ENCODE measurements around the gene KIAA1549. TPM values are rescaled to one million over a fixed set of nuclear protein-coding genes. Genes with fewer than 3 reads are reported as not detected.

Gene KIAA1549
- total and polyA plus RNA-seq, 5 experiments from 2014 or later: 0.39 to 0.47 TPM; not detected in 3

- Mint-ChIP-seq H3K9me3 (no peaks in the 10 kb centered on the region), H3K27me3 (peaks cover 3 to 13% (median 4%) of the 10 kb centered on the region in 5 donors), H3K4me1 (peaks cover 0 to 7% (median 1%) of the 10 kb centered on the region in 4 donors), H3K36me3 (peaks cover 0 to 2% (median 0%) of the 10 kb centered on the region in 3 donors), H3K27ac (no peak overlapping the region), H3K4me3 (no peak overlapping the region)
- ATAC-seq (no peak), DNase-seq (no peak)
- POLR2A ChIA-PET: interaction anchor here (0.6 kb wide), 1 partner anchor 36 kb away, joined by 3 read pairs; no protein-coding TSS in a partner anchor
Observed at GRCh38 chr7:138911007-138911406, 70.2 kb downstream of the KIAA1549 start.

- Mint-ChIP-seq H3K27ac (no peak overlapping the region), H3K4me3 (no peak overlapping the region), H3K9me3 (no peaks in the 10 kb centered on the region), H3K27me3 (peaks cover 1 to 11% (median 5%) of the 10 kb centered on the region in 5 donors), H3K36me3 (no peaks in the 10 kb centered on the region), H3K4me1 (peaks cover 16 to 24% (median 21%) of the 10 kb centered on the region in 4 donors)
- ATAC-seq (no peak), DNase-seq (no peak)
- POLR2A ChIA-PET: no interaction called here
Observed at GRCh38 chr7:138907850-138908249, 73.3 kb downstream of the KIAA1549 start.

- H3K4me3 Mint-ChIP-seq: no peak overlapping the region
- H3K36me3 Mint-ChIP-seq: no peaks in the 10 kb centered on the region
- no peak for DNase-seq
- ATAC-seq: no peak
- POLR2A ChIA-PET: no interaction called here
- peaks cover 21 to 29% (median 25%) of the 10 kb centered on the region in 4 donors for H3K4me1 Mint-ChIP-seq
- peak overlapping the region in 1 of 10 donors; percentile 68 for H3K27ac Mint-ChIP-seq
- H3K27me3 Mint-ChIP-seq: peaks cover 1 to 11% (median 5%) of the 10 kb centered on the region in 5 donors
- no peaks in the 10 kb centered on the region for H3K9me3 Mint-ChIP-seq
Observed at GRCh38 chr7:138907201-138907847, 73.9 kb downstream of the KIAA1549 start.

- ATAC-seq (peak; percentile 14 to 27), DNase-seq (peak in 4 of 10 donors; percentile 1 to 31 (median 14))
- Mint-ChIP-seq H3K36me3 (no peaks in the 10 kb centered on the region), H3K27me3 (peaks cover 1 to 11% (median 2%) of the 10 kb centered on the region in 5 donors), H3K4me3 (peak overlapping the region; percentile 69 to 91 (median 84)), H3K4me1 (peaks cover 37 to 49% (median 42%) of the 10 kb centered on the region in 4 donors), H3K27ac (peak overlapping the region in 9 of 10 donors; percentile 5 to 95 (median 79)), H3K9me3 (no peaks in the 10 kb centered on the region)
- POLR2A ChIA-PET: interaction anchor here (0.7 to 2.0 kb wide), 9 partner anchors 18 to 461 kb away, joined by 3 to 10 read pairs (median 4); partner anchors contain the start of gene KIAA1549
Observed at GRCh38 chr7:138903859-138904435, 77.2 kb downstream of the KIAA1549 start.

- H3K27ac Mint-ChIP-seq: peak overlapping the region; percentile 29 to 95 (median 81)
- H3K36me3 Mint-ChIP-seq: no peaks in the 10 kb centered on the region
- DNase-seq (peak; percentile 49 to 94 (median 81)), ATAC-seq (peak; percentile 98 to 99)
- peaks cover 1 to 10% (median 2%) of the 10 kb centered on the region in 5 donors for H3K27me3 Mint-ChIP-seq
- POLR2A ChIA-PET: interaction anchor here (0.7 to 2.0 kb wide), 9 partner anchors 17 to 460 kb away, joined by 3 to 10 read pairs (median 4); partner anchors contain the start of gene KIAA1549
- peak overlapping the region; percentile 69 to 91 (median 84) for H3K4me3 Mint-ChIP-seq
- no peaks in the 10 kb centered on the region for H3K9me3 Mint-ChIP-seq
- H3K4me1 Mint-ChIP-seq: peaks cover 43 to 55% (median 48%) of the 10 kb centered on the region in 4 donors
Observed at GRCh38 chr7:138903186-138903820, 77.9 kb downstream of the KIAA1549 start.

- Mint-ChIP-seq H3K9me3 (no peaks in the 10 kb centered on the region), H3K36me3 (no peaks in the 10 kb centered on the region), H3K4me1 (peaks cover 44 to 60% (median 52%) of the 10 kb centered on the region in 4 donors), H3K4me3 (peak overlapping the region; percentile 36 to 87 (median 74)), H3K27ac (peak overlapping the region in 8 of 10 donors; percentile 3 to 92 (median 64)), H3K27me3 (peaks cover 1 to 9% (median 2%) of the 10 kb centered on the region in 5 donors)
- ATAC-seq: peak in 1 of 2 donors; percentile 20
- DNase-seq: peak in 3 of 10 donors; percentile 18 to 44 (median 30)
- POLR2A ChIA-PET: no interaction called here
Observed at GRCh38 chr7:138902161-138902560, 79.0 kb downstream of the KIAA1549 start.

- no peak for ATAC-seq
- Mint-ChIP-seq H3K4me1 (peaks cover 39 to 61% (median 53%) of the 10 kb centered on the region in 4 donors), H3K4me3 (no peak overlapping the region), H3K36me3 (no peaks in the 10 kb centered on the region), H3K27me3 (peaks cover 0 to 6% (median 4%) of the 10 kb centered on the region in 5 donors), H3K27ac (no peak overlapping the region), H3K9me3 (no peaks in the 10 kb centered on the region)
- POLR2A ChIA-PET: no interaction called here
- no peak for DNase-seq
Observed at GRCh38 chr7:138900035-138900828, 81.0 kb downstream of the KIAA1549 start.

- POLR2A ChIA-PET: no interaction called here
- DNase-seq (no peak), ATAC-seq (no peak)
- Mint-ChIP-seq H3K36me3 (no peaks in the 10 kb centered on the region), H3K4me1 (peaks cover 33 to 54% (median 42%) of the 10 kb centered on the region in 4 donors), H3K4me3 (no peak overlapping the region), H3K27me3 (peaks cover 0 to 6% (median 4%) of the 10 kb centered on the region in 5 donors), H3K9me3 (no peaks in the 10 kb centered on the region), H3K27ac (peak overlapping the region in 1 of 10 donors; percentile 53)
Observed at GRCh38 chr7:138898802-138899201, 82.4 kb downstream of the KIAA1549 start.

- peaks cover 28 to 48% (median 37%) of the 10 kb centered on the region in 4 donors for H3K4me1 Mint-ChIP-seq
Observed at GRCh38 chr7:138898255-138898654, 82.9 kb downstream of the KIAA1549 start.

GRCh38 chr7:138895679-138896078, 85.5 kb downstream of the KIAA1549 start:
- DNase-seq: no peak
- H3K4me1 Mint-ChIP-seq: peaks cover 13 to 27% (median 21%) of the 10 kb centered on the region in 4 donors
- H3K9me3 Mint-ChIP-seq: no peaks in the 10 kb centered on the region
- no peak overlapping the region for H3K4me3 Mint-ChIP-seq
- no peaks in the 10 kb centered on the region for H3K36me3 Mint-ChIP-seq
- no peak for ATAC-seq
- H3K27ac Mint-ChIP-seq: no peak overlapping the region
- peaks cover 0 to 6% (median 4%) of the 10 kb centered on the region in 5 donors for H3K27me3 Mint-ChIP-seq
- POLR2A ChIA-PET: interaction anchor here (0.6 to 1.4 kb wide), 3 partner anchors 9 to 335 kb away, joined by 3 to 10 read pairs (median 3); no protein-coding TSS in a partner anchor

More at GRCh38 chr7:138898255-138898654, 82.9 kb downstream of the KIAA1549 start:
- no peaks in the 10 kb centered on the region for H3K36me3 Mint-ChIP-seq
- peak overlapping the region in 5 of 10 donors; percentile 8 to 53 (median 23) for H3K27ac Mint-ChIP-seq
- peak overlapping the region in 7 of 10 donors; percentile 35 to 65 (median 44) for H3K4me3 Mint-ChIP-seq
- ATAC-seq: peak; percentile 28 to 68
- POLR2A ChIA-PET: no interaction called here
- H3K27me3 Mint-ChIP-seq: peaks cover 0 to 6% (median 4%) of the 10 kb centered on the region in 5 donors
- no peaks in the 10 kb centered on the region for H3K9me3 Mint-ChIP-seq
- DNase-seq: peak in 2 of 10 donors; percentile 4 to 24

- H3K36me3 Mint-ChIP-seq: no peaks in the 10 kb centered on the region
- no peak for DNase-seq
- no peaks in the 10 kb centered on the region for H3K9me3 Mint-ChIP-seq
- H3K4me1 Mint-ChIP-seq: peaks cover 3 to 8% (median 4%) of the 10 kb centered on the region in 4 donors
- no peak overlapping the region for H3K27ac Mint-ChIP-seq
- peaks cover 0 to 5% (median 3%) of the 10 kb centered on the region in 5 donors for H3K27me3 Mint-ChIP-seq
- no peak for ATAC-seq
- POLR2A ChIA-PET: no interaction called here
- H3K4me3 Mint-ChIP-seq: no peak overlapping the region
Observed at GRCh38 chr7:138893258-138893657, 87.9 kb downstream of the KIAA1549 start.

- no peaks in the 10 kb centered on the region for H3K36me3 Mint-ChIP-seq
- H3K27ac Mint-ChIP-seq: no peak overlapping the region
- POLR2A ChIA-PET: interaction anchor here (0.6 kb wide), 1 partner anchor 190 kb away, joined by 5 read pairs; no protein-coding TSS in a partner anchor
Observed at GRCh38 chr7:138892812-138893211, 88.4 kb downstream of the KIAA1549 start.

More at GRCh38 chr7:138892812-138893211, 88.4 kb downstream of the KIAA1549 start:
- DNase-seq: no peak
- no peak for ATAC-seq
- peaks cover 0 to 5% (median under 1%) of the 10 kb centered on the region in 4 donors for H3K4me1 Mint-ChIP-seq
- no peaks in the 10 kb centered on the region for H3K9me3 Mint-ChIP-seq
- no peak overlapping the region for H3K4me3 Mint-ChIP-seq
- H3K27me3 Mint-ChIP-seq: peaks cover 0 to 5% (median 3%) of the 10 kb centered on the region in 5 donors
